ENCODE data around the gene STEAP4. TPM values are rescaled to one million over a fixed set of nuclear protein-coding genes. Genes with fewer than 3 reads are reported as not detected.

STEAP4 gene
- total and polyA plus RNA-seq, 4 donors, result 3.7 to 43.8 (median 12.8) TPM

DNA sequence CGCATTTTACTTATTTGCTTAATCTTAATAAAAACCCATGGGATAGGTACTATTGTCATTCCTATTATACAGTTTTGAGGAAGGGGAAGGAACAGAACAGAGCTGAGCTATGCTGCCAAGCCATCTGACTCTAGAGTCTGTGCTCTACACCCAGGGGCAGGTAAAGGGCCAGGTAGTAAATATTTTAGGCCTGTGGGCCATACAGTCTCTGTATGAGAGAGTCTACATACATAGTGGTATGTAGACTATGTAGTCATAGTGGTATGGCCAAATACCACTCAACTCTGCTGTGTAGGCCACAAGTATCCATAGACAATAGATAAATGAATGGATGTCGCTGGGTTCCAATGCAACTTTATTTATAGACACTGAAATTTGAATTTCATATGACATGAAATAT lies 83.4 kb downstream of the STEAP4 start (continued):
- TF ChIP-seq, protein P1, sequence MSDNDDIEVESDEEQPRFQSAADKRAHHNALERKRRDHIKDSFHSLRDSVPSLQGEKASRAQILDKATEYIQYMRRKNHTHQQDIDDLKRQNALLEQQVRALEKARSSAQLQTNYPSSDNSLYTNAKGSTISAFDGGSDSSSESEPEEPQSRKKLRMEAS (IDR thresholded peaks at IDR 0.05), result no peak

Other genes starting within 250 kb of the STEAP4 start
- 10 to 100 TPM; 20.4 to 70.0 TPM for gene SRI, start 86.9 kb downstream of the STEAP4 start, total RNA-seq
- gene SRI, start 86.9 kb downstream of the STEAP4 start, polyA plus RNA-seq, result 10 to 100 TPM; 24.7 to 54.6 TPM

Data from liver (tissue), 5 donors.